Measurements from ENCODE around the gene SMG6.

Gene SMG6

GRCh38 chr17:2082003-2082781 lies 221.4 kb downstream of the SMG6 start:
- no peak for DNase-seq (ENCODE audit: low read depth)
- TF ChIP-seq CTCF (IDR thresholded peaks at IDR 0.05; ENCODE audit: low read depth, low read length) (no peak), POLR2A (IDR thresholded peaks at IDR 0.05; ENCODE audit: extremely low read depth, insufficient read length) (no peak), MYC (IDR thresholded peaks at IDR 0.05; ENCODE audit: low read depth, low read length) (no peak), MAX (IDR thresholded peaks at IDR 0.05; ENCODE audit: low read depth, low read length) (no peak)
- H3K4me3 ChIP-seq (ENCODE audit: low read depth, low read length) = no peak overlapping the region

- no peak overlapping the region for H3K4me3 ChIP-seq (ENCODE audit: low read depth, low read length)
- TF ChIP-seq MYC (IDR thresholded peaks at IDR 0.05; ENCODE audit: low read depth, low read length) = no peak
- TF ChIP-seq CTCF (IDR thresholded peaks at IDR 0.05; ENCODE audit: low read depth, low read length) = no peak
- TF ChIP-seq POLR2A (IDR thresholded peaks at IDR 0.05; ENCODE audit: extremely low read depth, insufficient read length) = no peak
- TF ChIP-seq MAX (IDR thresholded peaks at IDR 0.05; ENCODE audit: low read depth, low read length) = no peak
- no peak for DNase-seq (ENCODE audit: low read depth)
These were observed 222.0 kb downstream of the SMG6 start for GRCh38 chr17:2081564-2081963.

GRCh38 chr17:2077040-2077439 lies 226.5 kb downstream of the SMG6 start:
- TF ChIP-seq POLR2A (IDR thresholded peaks at IDR 0.05; ENCODE audit: extremely low read depth, insufficient read length) (no peak), MYC (IDR thresholded peaks at IDR 0.05; ENCODE audit: low read depth, low read length) (no peak), CTCF (IDR thresholded peaks at IDR 0.05; ENCODE audit: low read depth, low read length) (no peak), MAX (IDR thresholded peaks at IDR 0.05; ENCODE audit: low read depth, low read length) (no peak)
- DNase-seq (ENCODE audit: low read depth) = no peak
- no peak overlapping the region for H3K4me3 ChIP-seq (ENCODE audit: low read depth, low read length)

GRCh38 chr17:2076087-2076984 lies 227.2 kb downstream of the SMG6 start:
- DNase-seq (ENCODE audit: low read depth) = no peak
- no peak for TF ChIP-seq MAX (IDR thresholded peaks at IDR 0.05; ENCODE audit: low read depth, low read length)
- no peak for TF ChIP-seq POLR2A (IDR thresholded peaks at IDR 0.05; ENCODE audit: extremely low read depth, insufficient read length)
- no peak for TF ChIP-seq CTCF (IDR thresholded peaks at IDR 0.05; ENCODE audit: low read depth, low read length)
- TF ChIP-seq MYC (IDR thresholded peaks at IDR 0.05; ENCODE audit: low read depth, low read length) = no peak
- H3K4me3 ChIP-seq (ENCODE audit: low read depth, low read length) = no peak overlapping the region

GRCh38 chr17:2075336-2076086 lies 228.1 kb downstream of the SMG6 start:
- TF ChIP-seq POLR2A (IDR thresholded peaks at IDR 0.05; ENCODE audit: extremely low read depth, insufficient read length) = no peak
- no peak for TF ChIP-seq CTCF (IDR thresholded peaks at IDR 0.05; ENCODE audit: low read depth, low read length)
- TF ChIP-seq MYC (IDR thresholded peaks at IDR 0.05; ENCODE audit: low read depth, low read length) = no peak
- TF ChIP-seq MAX (IDR thresholded peaks at IDR 0.05; ENCODE audit: low read depth, low read length) = no peak
- DNase-seq (ENCODE audit: low read depth) = peak; percentile 45
- no peak overlapping the region for H3K4me3 ChIP-seq (ENCODE audit: low read depth, low read length)
